HepG2 (cell line): ENCODE data around the gene XXYLT1. TPM values are rescaled to one million over a fixed set of nuclear protein-coding genes. Genes with fewer than 3 reads are reported as not detected.

Experiments
- ATAC-seq: fragments of 200-7000 bp; cut with Tn5 transposase; 3 replicates; pipeline ENCODE4 v1.9.1; 2020; ENCODE audit warnings: mild to moderate bottlenecking, moderate library complexity
- BruUV-seq: library from RNA; stranded (reverse); fragments of 400-500 nt; replicated peaks from 2 replicates; lab custom pipeline; 2021; lab: Mats Ljungman, UMichigan
- CTCF ChIA-PET: fragments of 300-600 bp; formaldehyde crosslinking; extraction: SDS; loops from one replicate; lab custom pipeline; 2021; ENCODE audit warnings: low total read pairs, inconsistent platforms, low intra/inter-chr PET ratio; lab: Yijun Ruan, JAX
- POLR2A ChIA-PET: fragments of 350-600 bp; sonication (Branson Sonifier 250); formaldehyde crosslinking; loops from one replicate; lab custom pipeline; 2020; ENCODE audit warnings: antibody characterized with exemption, inconsistent platforms; lab: Yijun Ruan, JAX
- DNase-seq: peaks from one replicate; pipeline ENCODE4 v3.0.0-alpha.2; 2015; ENCODE audit warnings: low spot score
- FAIRE-seq: peaks from 3 replicates; lab custom pipeline; 2011; peaks lifted over from hg19 to GRCh38; lab: Jason Lieb, UNC
- H2AFZ ChIP-seq: one replicate; pipeline ENCODE4 v1.6.1; 2011; ENCODE audit warnings: low read length, inconsistent platforms
- H3K27ac ChIP-seq: fragments of 300-600 bp; 3 replicates; pipeline ENCODE4 v1.8.0; 2011; ENCODE audit warnings: mixed run types, mild to moderate bottlenecking, mixed read lengths, low read length, inconsistent platforms; ENCODE audit not compliant: insufficient read depth; ENCODE audit errors: extremely low read length
- H3K27me3 ChIP-seq, 2 experiments: fragments of 200-600 bp in 1 of 2; 2 replicates in 1 of 2; 3 replicates in 1 of 2; pipeline versions ENCODE4 v1.6.0 to v1.8.0; 2011; ENCODE audit warnings: low read length in 2 of 2, mild to moderate bottlenecking in 2 of 2, moderate library complexity in 2 of 2, inconsistent platforms in 1 of 2; ENCODE audit not compliant: insufficient read depth in 2 of 2, control insufficient read depth in 1 of 2
- H3K36me3 ChIP-seq, 2 experiments: fragments of 200-600 bp in 1 of 2; replicated peaks in 1 of 2; 2 replicates in 1 of 2; 3 replicates in 1 of 2; pipeline versions ENCODE4 v1.5.1 to v1.8.0; 2011; ENCODE audit warnings: low read length in 2 of 2, inconsistent platforms in 1 of 2; ENCODE audit not compliant: insufficient read depth in 2 of 2, control insufficient read depth in 1 of 2
- H3K4me1 ChIP-seq: 2 replicates; pipeline ENCODE4 v1.5.1; 2012; ENCODE audit warnings: low read length, inconsistent platforms; ENCODE audit not compliant: insufficient read depth
- H3K4me2 ChIP-seq: 2 replicates; pipeline ENCODE4 v1.6.0; 2011; ENCODE audit warnings: low read depth, low read length, inconsistent platforms
- H3K4me3 ChIP-seq, 3 experiments: fragments of 200-600 bp in 1 of 3; sonication (generic), shearing (Covaris generic) in 1 of 3; replicated peaks in 1 of 3; 2 replicates each; pipeline ENCODE4 v1.5.1; 2011 to 2016; ENCODE audit warnings: low read length in 3 of 3, inconsistent platforms in 2 of 3, low read depth in 2 of 3, mild to moderate bottlenecking in 2 of 3, control low read depth in 1 of 3, mixed read lengths in 1 of 3; ENCODE audit not compliant: insufficient read depth in 1 of 3
- H3K79me2 ChIP-seq: one replicate; pipeline ENCODE4 v1.6.1; 2011; ENCODE audit warnings: low read length, inconsistent platforms; ENCODE audit not compliant: insufficient read depth
- H3K9ac ChIP-seq: 2 replicates; pipeline ENCODE4 v1.6.0; 2011; ENCODE audit warnings: mild to moderate bottlenecking, low read depth, low read length, inconsistent platforms; ENCODE audit not compliant: insufficient read depth
- H3K9me3 ChIP-seq: 2 replicates; pipeline ENCODE4 v1.5.1; 2012; ENCODE audit warnings: mild to moderate bottlenecking, low read length
- H4K20me1 ChIP-seq: 2 replicates; pipeline ENCODE4 v1.6.0; 2011; ENCODE audit warnings: inconsistent platforms, mild to moderate bottlenecking, low read length, moderate library complexity; ENCODE audit not compliant: insufficient read depth
- MLX ChIP-seq: IDR thresholded peaks from 2 replicates; pipeline ENCODE4 v1.6.1; 2016
- NFKB2 ChIP-seq: sonication (generic); formaldehyde crosslinking; IDR thresholded peaks from 2 replicates; pipeline ENCODE4 v1.4.0; 2020; ENCODE audit warnings: missing genetic modification reagents, borderline replicate concordance
- PAF1 ChIP-seq: IDR thresholded peaks from 2 replicates; pipeline ENCODE4 v1.6.1; 2016; ENCODE audit warnings: missing genetic modification reagents, missing compliant biosample characterization
- SALL1 ChIP-seq: sonication (generic); formaldehyde crosslinking; IDR thresholded peaks from 2 replicates; pipeline ENCODE4 v1.8.0; 2022; ENCODE audit warnings: mild to moderate bottlenecking, missing genetic modification reagents
- SNAPC4 ChIP-seq: sonication (generic); formaldehyde crosslinking; IDR thresholded peaks from 2 replicates; pipeline ENCODE4 v1.4.0; 2020; ENCODE audit warnings: mild to moderate bottlenecking, missing genetic modification reagents
- SP1 ChIP-seq, 2 experiments: fragments of 450-650 bp in 1 of 2; sonication (generic) in 1 of 2; formaldehyde crosslinking in 1 of 2; IDR thresholded peaks; 2 replicates each; pipeline versions ENCODE4 v1.4.0 to v1.6.1; 2016 to 2020; ENCODE audit warnings: missing genetic modification reagents in 1 of 2
- ZFP82 ChIP-seq: sonication (generic); formaldehyde crosslinking; IDR thresholded peaks from 2 replicates; pipeline ENCODE4 v1.5.1; 2020; ENCODE audit warnings: mild to moderate bottlenecking, missing genetic modification reagents, borderline replicate concordance
- ZKSCAN8 ChIP-seq: IDR thresholded peaks from 2 replicates; pipeline ENCODE4 v1.6.1; 2016; ENCODE audit warnings: borderline replicate concordance, missing genetic modification reagents, missing compliant biosample characterization
- ZMYM4 ChIP-seq: sonication (generic); formaldehyde crosslinking; IDR thresholded peaks from 2 replicates; pipeline ENCODE4 v1.8.1; 2023; ENCODE audit warnings: mild to moderate bottlenecking, missing genetic modification reagents
- ZNF776 ChIP-seq: sonication (generic); formaldehyde crosslinking; IDR thresholded peaks from 2 replicates; pipeline ENCODE4 v1.4.0; 2020; ENCODE audit warnings: mild to moderate bottlenecking, missing genetic modification reagents
- WGBS: methylation state at CpG from one replicate; pipeline ENCODE4 v1.1.6; 2017; ENCODE audit warnings: low lambda C conversion rate; 5-methylcytosine and 5-hydroxymethylcytosine counted together
- in situ Hi-C: cut with HindIII; loops from 2 replicates; pipeline ENCODE4 v1.10.0; 2017; ENCODE audit warnings: low pct_unique_long_range_greater_than_20kb; ENCODE audit not compliant: extremely low pct_ligation_motif_present
- intact Hi-C: fragments of 100-400 bp; cut with micrococcal nuclease; formaldehyde crosslinking; loops from one replicate; pipeline ENCODE4 v1.10.0; 2022; ENCODE audit not compliant: unreplicated experiment
- polyA plus RNA-seq, 8 experiments: library from polyadenylated mRNA; depleted of rRNA in 3 of 8; stranded (reverse) in 7 of 8; unstranded in 1 of 8; fragments of >200 nt; fragmentation: Illumina TruSeq in 4 of 8; extraction: Trizol in 4 of 8; gene quantifications; 2 replicates each; pipeline versions ENCODE4 v1.2.1 to v1.2.3, GENCODE V29; 2011 to 2016; ENCODE audit warnings: low read depth in 4 of 8, missing spikeins in 1 of 8, mixed read lengths in 1 of 8; ENCODE audit not compliant: insufficient read depth in 1 of 8
- total RNA-seq, 5 experiments: library from RNA; depleted of rRNA; stranded (reverse); fragments of >200 nt; fragmentation: Illumina TruSeq; extraction: Trizol; gene quantifications; 2 replicates each; pipeline ENCODE4 v1.2.3, GENCODE V29; 2016; ENCODE audit warnings: low read depth in 1 of 5
- TF ChIP-seq, protein P1 (sequence below): sonication (generic); formaldehyde crosslinking; IDR thresholded peaks from 2 replicates; pipeline ENCODE4 v1.5.0; 2020; ENCODE audit warnings: mild to moderate bottlenecking, missing genetic modification reagents

Gene XXYLT1
- total and polyA plus RNA-seq, 2 of the 13 experiments (the other 11 are each of a cell fraction or from before 2014, with no cell fraction given): 17.7 to 19.0 TPM

GRCh38 chr3:195248281-195248680 is 22.7 kb downstream of the XXYLT1 start:
- H2AFZ ChIP-seq: no peak overlapping the region
- no TSS peak for BruUV-seq
- no peak overlapping the region for H3K4me3 ChIP-seq
- H3K4me1 ChIP-seq: no peaks in the 10 kb centered on the region
- H3K4me2 ChIP-seq: no peak overlapping the region
- H3K9me3 ChIP-seq: no peaks in the 10 kb centered on the region
- no peak for DNase-seq
- no peak for FAIRE-seq
- no peaks in the 10 kb centered on the region for H4K20me1 ChIP-seq
- in situ Hi-C loops: no loop called here
- WGBS: 96% methylated on average over 8 of the region's 8 CpGs
- ChIA-PET CTCF (no interaction called here), POLR2A (no interaction called here)
- no peak overlapping the region for H3K9ac ChIP-seq
- no peaks in the 10 kb centered on the region for H3K27me3 ChIP-seq
- no peak overlapping the region for H3K27ac ChIP-seq
- H3K79me2 ChIP-seq: peaks cover 9% of the 10 kb centered on the region
- no peak for ATAC-seq
- intact Hi-C loops: no loop called here
- peaks cover 1 to 6% of the 10 kb centered on the region in 2 experiments; a peak in 2 of 5 replicates for H3K36me3 ChIP-seq
- TF ChIP-seq ZMYM4 (CRISPR knock-in tag) (no peak), NFKB2 (CRISPR knock-in tag) (no peak), ZKSCAN8 (CRISPR knock-in tag) (no peak)

GRCh38 chr3:195247863-195248189 is 23.1 kb downstream of the XXYLT1 start:
- no peaks in the 10 kb centered on the region for H3K27me3 ChIP-seq
- H3K27ac ChIP-seq: no peak overlapping the region
- H4K20me1 ChIP-seq: no peaks in the 10 kb centered on the region
- WGBS: 98% methylated on average over 8 of the region's 8 CpGs
- peaks cover 9% of the 10 kb centered on the region for H3K79me2 ChIP-seq
- no peaks in the 10 kb centered on the region for H3K9me3 ChIP-seq
- no peak overlapping the region for H3K9ac ChIP-seq
- in situ Hi-C loops (no loop called here), intact Hi-C loops (no loop called here)
- ChIA-PET CTCF (no interaction called here), POLR2A (no interaction called here)
- no peak for DNase-seq
- FAIRE-seq: no peak
- no peak for ATAC-seq
- no peak overlapping the region for H3K4me3 ChIP-seq
- H3K4me2 ChIP-seq: no peak overlapping the region
- peaks cover 1 to 6% of the 10 kb centered on the region in 2 experiments; a peak in 2 of 5 replicates for H3K36me3 ChIP-seq
- BruUV-seq: no TSS peak
- no peak overlapping the region for H2AFZ ChIP-seq
- H3K4me1 ChIP-seq: no peaks in the 10 kb centered on the region
- TF ChIP-seq, protein P1, sequence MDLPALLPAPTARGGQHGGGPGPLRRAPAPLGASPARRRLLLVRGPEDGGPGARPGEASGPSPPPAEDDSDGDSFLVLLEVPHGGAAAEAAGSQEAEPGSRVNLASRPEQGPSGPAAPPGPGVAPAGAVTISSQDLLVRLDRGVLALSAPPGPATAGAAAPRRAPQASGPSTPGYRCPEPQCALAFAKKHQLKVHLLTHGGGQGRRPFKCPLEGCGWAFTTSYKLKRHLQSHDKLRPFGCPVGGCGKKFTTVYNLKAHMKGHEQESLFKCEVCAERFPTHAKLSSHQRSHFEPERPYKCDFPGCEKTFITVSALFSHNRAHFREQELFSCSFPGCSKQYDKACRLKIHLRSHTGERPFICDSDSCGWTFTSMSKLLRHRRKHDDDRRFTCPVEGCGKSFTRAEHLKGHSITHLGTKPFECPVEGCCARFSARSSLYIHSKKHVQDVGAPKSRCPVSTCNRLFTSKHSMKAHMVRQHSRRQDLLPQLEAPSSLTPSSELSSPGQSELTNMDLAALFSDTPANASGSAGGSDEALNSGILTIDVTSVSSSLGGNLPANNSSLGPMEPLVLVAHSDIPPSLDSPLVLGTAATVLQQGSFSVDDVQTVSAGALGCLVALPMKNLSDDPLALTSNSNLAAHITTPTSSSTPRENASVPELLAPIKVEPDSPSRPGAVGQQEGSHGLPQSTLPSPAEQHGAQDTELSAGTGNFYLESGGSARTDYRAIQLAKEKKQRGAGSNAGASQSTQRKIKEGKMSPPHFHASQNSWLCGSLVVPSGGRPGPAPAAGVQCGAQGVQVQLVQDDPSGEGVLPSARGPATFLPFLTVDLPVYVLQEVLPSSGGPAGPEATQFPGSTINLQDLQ: no peak
- TF ChIP-seq ZNF776 (CRISPR knock-in tag): no peak
- no peak for TF ChIP-seq SP1 (IDR thresholded peaks at IDR 0.05)
- no peak for TF ChIP-seq SP1 (CRISPR knock-in tag; IDR thresholded peaks at IDR 0.05)
- TF ChIP-seq SNAPC4 (CRISPR knock-in tag): no peak
- TF ChIP-seq MLX (CRISPR knock-in tag): no peak
- no peak for TF ChIP-seq SALL1
- no peak for TF ChIP-seq PAF1
- TF ChIP-seq ZFP82 (CRISPR knock-in tag): no peak
